WI38 (cell line): Measurements from ENCODE around the gene GPR18.

Experiments used
- H3K4me3 ChIP-seq: 2 replicates; pipeline ENCODE4 v1.5.1; 2011; ENCODE audit warnings: low read depth, mild to moderate bottlenecking, control low read depth, low read length
- CTCF ChIP-seq: IDR thresholded peaks from 2 replicates; pipeline ENCODE4 v1.5.1; 2012; ENCODE audit warnings: low read depth, mild to moderate bottlenecking, control low read depth, low read length

GPR18 gene

GRCh38 chr13:99260216-99260615 lies 2.0 kb upstream of the GPR18 start:
- no peak for TF ChIP-seq CTCF
- no peak overlapping the region for H3K4me3 ChIP-seq

GRCh38 chr13:99258946-99259345 lies 767 bp upstream of the GPR18 start:
- H3K4me3 ChIP-seq: no peak overlapping the region
- TF ChIP-seq CTCF: no peak

GRCh38 chr13:99257291-99257690 lies 888 bp downstream of the GPR18 start:
- no peak overlapping the region for H3K4me3 ChIP-seq
- no peak for TF ChIP-seq CTCF

- no peak for TF ChIP-seq CTCF
- no peak overlapping the region for H3K4me3 ChIP-seq
Measured at GRCh38 chr13:99256709-99257108, 1.5 kb downstream of the GPR18 start.

- H3K4me3 ChIP-seq: no peak overlapping the region
- no peak for TF ChIP-seq CTCF
Measured at GRCh38 chr13:99256283-99256682, 1.9 kb downstream of the GPR18 start.

- no peak for TF ChIP-seq CTCF
- H3K4me3 ChIP-seq: no peak overlapping the region
Measured at GRCh38 chr13:99255271-99255670, 2.9 kb downstream of the GPR18 start.

- no peak for TF ChIP-seq CTCF
- no peak overlapping the region for H3K4me3 ChIP-seq
Measured at GRCh38 chr13:99254830-99255229, 3.3 kb downstream of the GPR18 start.
